H1 (cell line): ENCODE results near the gene GPR45. TPM values are rescaled to one million over a fixed set of nuclear protein-coding genes. Genes with fewer than 3 reads are reported as not detected.

ENCODE experiments used
- CTCF ChIA-PET: fragments of 300-600 bp; sonication (Branson Sonifier 250); formaldehyde crosslinking; loops from one replicate; lab custom pipeline; 2021; ENCODE audit not compliant: partially characterized antibody; lab: Charles Lee
- POLR2A ChIA-PET: fragments of 300-600 bp; sonication (Branson Sonifier 250); formaldehyde crosslinking; loops from one replicate; lab custom pipeline; 2021; ENCODE audit warnings: inconsistent platforms; ENCODE audit not compliant: partially characterized antibody; lab: Charles Lee
- DNase-seq, 2 experiments: peaks; one replicate each; pipeline versions ENCODE4 v3.0.0 to v3.0.0-alpha.2; 2010 to 2022; ENCODE audit warnings: low spot score in 2 of 2, low read depth in 1 of 2, mixed read lengths in 1 of 2
- FAIRE-seq: peaks from 2 replicates; lab custom pipeline; 2011; peaks lifted over from hg19 to GRCh38; lab: Jason Lieb, UNC
- H2AFZ ChIP-seq: 2 replicates; pipeline ENCODE4 v1.8.1; 2012; ENCODE audit warnings: low read length, inconsistent platforms
- H2AK5ac ChIP-seq: 2 replicates; pipeline ENCODE4 v1.6.1; 2013; ENCODE audit warnings: low read depth, low read length
- H2BK120ac ChIP-seq: replicated peaks from 2 replicates; pipeline ENCODE3; 2013; ENCODE audit warnings: low read depth, low read length, inconsistent platforms
- H2BK12ac ChIP-seq: 2 replicates; pipeline ENCODE4 v1.6.1; 2013; ENCODE audit warnings: low read depth, low read length
- H2BK15ac ChIP-seq: 2 replicates; pipeline ENCODE4 v1.6.1; 2013; ENCODE audit warnings: low read length
- H2BK20ac ChIP-seq: 2 replicates; pipeline ENCODE4 v1.6.1; 2013; ENCODE audit warnings: low read length
- H2BK5ac ChIP-seq: 2 replicates; pipeline ENCODE4 v1.6.1; 2013; ENCODE audit warnings: low read depth, low read length
- H3K14ac ChIP-seq: 2 replicates; pipeline ENCODE4 v1.6.1; 2013; ENCODE audit warnings: inconsistent platforms; ENCODE audit not compliant: insufficient read length
- H3K18ac ChIP-seq: 2 replicates; pipeline ENCODE4 v1.6.1; 2013; ENCODE audit warnings: low read length; ENCODE audit errors: extremely low read depth
- H3K23ac ChIP-seq: 2 replicates; pipeline ENCODE4 v1.6.1; 2013; ENCODE audit warnings: inconsistent platforms; ENCODE audit not compliant: insufficient read length
- H3K23me2 ChIP-seq: 2 replicates; pipeline ENCODE4 v1.6.1; 2013; ENCODE audit warnings: low read depth, low read length
- H3K27ac ChIP-seq: 2 replicates; pipeline ENCODE4 v1.6.1; 2011; ENCODE audit warnings: low read depth, low read length, inconsistent platforms
- H3K27me3 ChIP-seq, 4 experiments: replicated peaks in 1 of 4; 1 replicate in 1 of 4; 2 replicates in 3 of 4; pipeline versions ENCODE4 v1.6.1 to v1.8.1; 2011 to 2013; ENCODE audit warnings: low read length in 3 of 4, mild to moderate bottlenecking in 3 of 4, inconsistent platforms in 2 of 4, mixed read lengths in 2 of 4, moderate library complexity in 1 of 4; ENCODE audit not compliant: control insufficient read depth in 3 of 4, insufficient read depth in 3 of 4; ENCODE audit errors: extremely low read depth in 1 of 4
- H3K36me3 ChIP-seq, 4 experiments: 2 replicates each; pipeline versions ENCODE4 v1.6.1 to v1.8.1; 2011 to 2013; ENCODE audit warnings: mild to moderate bottlenecking in 4 of 4, low read length in 3 of 4, moderate library complexity in 2 of 4, control low read depth in 1 of 4, inconsistent platforms in 1 of 4; ENCODE audit not compliant: insufficient read depth in 4 of 4, control insufficient read depth in 2 of 4
- H3K4ac ChIP-seq: replicated peaks from 2 replicates; pipeline ENCODE3; 2013; ENCODE audit warnings: low read length, low read depth, mixed read lengths, inconsistent platforms; ENCODE audit not compliant: insufficient read length
- H3K4me1 ChIP-seq, 4 experiments: replicated peaks in 1 of 4; 1 replicate in 1 of 4; 2 replicates in 3 of 4; pipeline versions ENCODE4 v1.6.1 to v1.8.1; 2011 to 2013; ENCODE audit warnings: low read length in 3 of 4, inconsistent platforms in 2 of 4, mixed read lengths in 1 of 4; ENCODE audit not compliant: insufficient read depth in 4 of 4, control insufficient read depth in 3 of 4
- H3K4me2 ChIP-seq, 2 experiments: 2 replicates each; pipeline versions ENCODE4 v1.6.1 to v1.8.1; 2011 to 2013; ENCODE audit warnings: low read depth in 2 of 2, low read length in 2 of 2, control low read depth in 1 of 2, inconsistent platforms in 1 of 2, mild to moderate bottlenecking in 1 of 2; ENCODE audit not compliant: insufficient read depth in 1 of 2
- H3K4me3 ChIP-seq, 4 experiments: fragments of 200-600, 300-600 bp in 1 of 4; sonication (generic), shearing (Covaris generic), sonication (Bioruptor Twin) in 1 of 4; 2 replicates each; pipeline versions ENCODE4 v1.5.1 to v1.8.1; 2011 to 2016; ENCODE audit warnings: low read length in 4 of 4, low read depth in 3 of 4, control low read depth in 2 of 4, inconsistent platforms in 2 of 4, mild to moderate bottlenecking in 2 of 4, mixed read lengths in 1 of 4, moderate library complexity in 1 of 4; ENCODE audit not compliant: insufficient read depth in 2 of 4; ENCODE audit errors: extremely low read depth in 1 of 4
- H3K56ac ChIP-seq: replicated peaks from 2 replicates; pipeline ENCODE3; 2013; ENCODE audit warnings: low read depth, mild to moderate bottlenecking, mixed read lengths, low read length, inconsistent platforms; ENCODE audit not compliant: insufficient read length
- H3K79me1 ChIP-seq: 2 replicates; pipeline ENCODE4 v1.6.1; 2013; ENCODE audit warnings: low read depth, low read length, control low read depth
- H3K79me2 ChIP-seq, 2 experiments: 2 replicates each; pipeline versions ENCODE4 v1.6.1 to v1.8.1; 2012 to 2013; ENCODE audit warnings: low read length in 2 of 2, mild to moderate bottlenecking in 2 of 2, inconsistent platforms in 1 of 2; ENCODE audit not compliant: insufficient read depth in 2 of 2, control insufficient read depth in 1 of 2
- H3K9ac ChIP-seq, 4 experiments: replicated peaks in 1 of 4; 1 replicate in 1 of 4; 2 replicates in 3 of 4; pipeline versions ENCODE4 v1.6.1 to v1.8.1; 2011 to 2013; ENCODE audit warnings: low read depth in 3 of 4, low read length in 3 of 4, control low read depth in 2 of 4, mild to moderate bottlenecking in 2 of 4, moderate library complexity in 2 of 4, inconsistent platforms in 1 of 4; ENCODE audit errors: extremely low read depth in 1 of 4
- H3K9me3 ChIP-seq, 2 experiments: 2 replicates each; pipeline versions ENCODE4 v1.6.1 to v1.8.1; 2012 to 2013; ENCODE audit warnings: mild to moderate bottlenecking in 2 of 2, moderate library complexity in 2 of 2, control low read depth in 1 of 2, inconsistent platforms in 1 of 2, low read depth in 1 of 2, low read length in 1 of 2, mixed read lengths in 1 of 2; ENCODE audit not compliant: insufficient read depth in 2 of 2
- H4K20me1 ChIP-seq, 2 experiments: replicated peaks in 1 of 2; 2 replicates each; pipeline versions ENCODE3 to v1.8.1; 2011 to 2013; ENCODE audit warnings: inconsistent platforms in 2 of 2, low read length in 2 of 2, mild to moderate bottlenecking in 1 of 2; ENCODE audit not compliant: insufficient read depth in 2 of 2, control insufficient read depth in 1 of 2
- H4K5ac ChIP-seq: 2 replicates; pipeline ENCODE4 v1.6.1; 2013; ENCODE audit warnings: low read length, low read depth, mixed read lengths, inconsistent platforms; ENCODE audit not compliant: insufficient read length
- H4K8ac ChIP-seq: 2 replicates; pipeline ENCODE4 v1.8.0; 2013; ENCODE audit warnings: mild to moderate bottlenecking, moderate library complexity, low read length, inconsistent platforms; ENCODE audit not compliant: insufficient read depth; ENCODE audit errors: extremely low read depth
- H4K91ac ChIP-seq: replicated peaks from 2 replicates; pipeline ENCODE3; 2013; ENCODE audit warnings: low read length, mixed read lengths, inconsistent platforms; ENCODE audit not compliant: insufficient read length
- CHD2 ChIP-seq: IDR thresholded peaks from 2 replicates; pipeline ENCODE4 v1.6.1; 2012; ENCODE audit warnings: low read length, improper control_type of control experiment
- E2F6 ChIP-seq: IDR thresholded peaks from 2 replicates; pipeline ENCODE4 v1.6.1; 2012; ENCODE audit warnings: inconsistent platforms
- FOSL1 ChIP-seq: IDR thresholded peaks from 2 replicates; pipeline ENCODE4 v1.6.1; 2011; ENCODE audit warnings: mild to moderate bottlenecking, low read depth, low read length, moderate library complexity; ENCODE audit not compliant: insufficient read depth
- NRF1 ChIP-seq: IDR thresholded peaks from 2 replicates; pipeline ENCODE4 v1.6.1; 2011; ENCODE audit warnings: mild to moderate bottlenecking, low read depth, low read length, improper control_type of control experiment
- RBBP5 ChIP-seq: IDR thresholded peaks from 2 replicates; pipeline ENCODE4 v1.7.1; 2012; ENCODE audit warnings: low read depth, mild to moderate bottlenecking, inconsistent platforms, low read length, moderate library complexity, borderline replicate concordance
- WGBS, 2 experiments: shearing (Covaris generic) in 1 of 2; methylation state at CpG; one replicate each; pipeline versions ENCODE4 v1.1.6 to v1.1.7; 2013 to 2015; ENCODE audit warnings: low lambda C conversion rate in 2 of 2, mixed read lengths in 2 of 2, inconsistent platforms in 1 of 2, low coverage in 1 of 2, missing lambda C conversion rate in 1 of 2; ENCODE audit not compliant: insufficient replicate concordance in 2 of 2, insufficient coverage in 1 of 2, insufficient read length in 1 of 2; ENCODE audit errors: extremely low coverage in 1 of 2, missing lambda C conversion rate in 1 of 2; 5-methylcytosine and 5-hydroxymethylcytosine counted together
- polyA plus RNA-seq, 7 experiments: library from polyadenylated mRNA; depleted of rRNA in 3 of 7; stranded (reverse) in 5 of 7; unstranded in 2 of 7; fragments of >200 nt in 5 of 7; fragments of 200-250 nt in 2 of 7; gene quantifications; 1 replicate in 5 of 7; 2 replicates in 1 of 7; 4 replicates in 1 of 7; pipeline versions ENCODE4 v1.2.1 to v1.2.3, GENCODE V29; 2011 to 2013; ENCODE audit warnings: missing spikeins in 2 of 7, mixed read lengths in 2 of 7
- total RNA-seq: library from RNA; stranded (reverse); fragmentation: NEBNext Ultra II Directional; extraction: Animal tissue kit (Norgen Biotek cat#: 25700); gene quantifications from 2 replicates; pipeline ENCODE4 v1.2.1, GENCODE V29; 2021

GPR45 gene
- total and polyA plus RNA-seq, 2 of the 8 experiments (the other 6 are each of a cell fraction or from before 2014, with no cell fraction given): 0.21 TPM; not detected in 1

GRCh38 chr2:105194022-105194675 lies 47.4 kb upstream of the GPR45 start:
- no peak overlapping the region for H2BK120ac ChIP-seq
- no peak for DNase-seq
- no peaks in the 10 kb centered on the region for H3K36me3 ChIP-seq
- no peaks in the 10 kb centered on the region for H3K79me2 ChIP-seq
- H3K23me2 ChIP-seq: no peaks in the 10 kb centered on the region
- no peak overlapping the region for H3K18ac ChIP-seq
- H3K79me1 ChIP-seq: no peaks in the 10 kb centered on the region
- no peak overlapping the region for H2BK20ac ChIP-seq
- no peak overlapping the region for H2BK5ac ChIP-seq
- no peaks in the 10 kb centered on the region for H4K20me1 ChIP-seq
- H3K4ac ChIP-seq: no peak overlapping the region
- H4K5ac ChIP-seq: no peak overlapping the region
- no peak overlapping the region for H2AFZ ChIP-seq
- H3K9ac ChIP-seq: peak overlapping the region in 1 of 4 experiments; percentile 49; a peak in 1 of 7 replicates
- no peak overlapping the region for H3K27ac ChIP-seq
- no peaks in the 10 kb centered on the region for H3K27me3 ChIP-seq
- H3K56ac ChIP-seq: no peak overlapping the region
- H3K4me2 ChIP-seq: no peak overlapping the region
- H2BK12ac ChIP-seq: no peak overlapping the region
- no peak for TF ChIP-seq FOSL1
- TF ChIP-seq CHD2: no peak
- TF ChIP-seq NRF1: no peak
- TF ChIP-seq E2F6: no peak
- no peak for TF ChIP-seq RBBP5
- peaks cover 11 to 13% of the 10 kb centered on the region in 2 experiments; a peak in 3 of 4 replicates for H3K9me3 ChIP-seq
- no peak overlapping the region for H2AK5ac ChIP-seq
- FAIRE-seq: peak; percentile 62
- no peak overlapping the region for H3K23ac ChIP-seq
- H3K4me3 ChIP-seq: no peak overlapping the region
- no peak overlapping the region for H2BK15ac ChIP-seq
- H3K14ac ChIP-seq: no peak overlapping the region
- H3K4me1 ChIP-seq: no peaks in the 10 kb centered on the region
- H4K91ac ChIP-seq: no peak overlapping the region
- CTCF ChIA-PET: interaction anchor here (1.1 to 1.5 kb wide), 3 partner anchors 16 to 79 kb away, joined by 3 read pairs; no protein-coding TSS in a partner anchor
- POLR2A ChIA-PET: no interaction called here
- H4K8ac ChIP-seq: no peak overlapping the region
- WGBS, 2 experiments: 83% methylated on average over 14 of the region's 14 CpGs; no CpG with 5 or more reads in 1 of the 2 experiments
